PFSK-1 (cell line): ENCODE results near the gene CAMKMT.

Source experiments
- FOXP2 ChIP-seq: optimal IDR thresholded peaks from 2 replicates; pipeline ENCODE3; 2011; ENCODE audit warnings: borderline replicate concordance, control low read depth, inconsistent platforms; ENCODE audit not compliant: insufficient read depth; ENCODE audit errors: extremely low read length, extremely low read depth
- POLR2AphosphoS5 ChIP-seq: IDR thresholded peaks from 2 replicates; pipeline ENCODE4 v1.6.1; 2012; ENCODE audit warnings: low read depth, mild to moderate bottlenecking, control low read depth, low read length, moderate library complexity
- REST ChIP-seq, 2 experiments: IDR thresholded peaks; 2 replicates each; pipeline versions ENCODE4 v1.6.1 to v1.8.0; 2011 to 2012; ENCODE audit warnings: low read depth in 2 of 2, low read length in 2 of 2, control low read depth in 1 of 2, inconsistent platforms in 1 of 2, mild to moderate bottlenecking in 1 of 2, moderate library complexity in 1 of 2; ENCODE audit not compliant: insufficient read depth in 1 of 2
- SIN3A ChIP-seq: IDR thresholded peaks from 2 replicates; pipeline ENCODE4 v1.6.1; 2012; ENCODE audit warnings: mild to moderate bottlenecking, low read length, moderate library complexity, borderline replicate concordance; ENCODE audit not compliant: insufficient read depth
- TAF1 ChIP-seq: IDR thresholded peaks from 2 replicates; pipeline ENCODE4 v1.6.1; 2012; ENCODE audit warnings: low read length, control low read depth, borderline replicate concordance; ENCODE audit not compliant: insufficient read depth

Gene CAMKMT

GRCh38 chr2:44805401-44806235 lies 443.9 kb downstream of the CAMKMT start:
- TF ChIP-seq REST (IDR thresholded peaks at IDR 0.05; ENCODE audit: insufficient read depth in 1 of 2, low read depth in 2 of 2, low read length in 2 of 2) (no peak), POLR2AphosphoS5 (no peak), SIN3A (no peak), FOXP2 (no peak), TAF1 (no peak)

GRCh38 chr2:44807201-44808025 lies 445.7 kb downstream of the CAMKMT start:
- TF ChIP-seq REST (IDR thresholded peaks at IDR 0.05; ENCODE audit: insufficient read depth in 1 of 2, low read depth in 2 of 2, low read length in 2 of 2) = no peak
- TF ChIP-seq TAF1 = no peak
- TF ChIP-seq FOXP2 = no peak
- TF ChIP-seq SIN3A = no peak
- no peak for TF ChIP-seq POLR2AphosphoS5

- TF ChIP-seq POLR2AphosphoS5 = no peak
- TF ChIP-seq FOXP2 = no peak
- TF ChIP-seq SIN3A = no peak
- no peak for TF ChIP-seq REST (IDR thresholded peaks at IDR 0.05; ENCODE audit: insufficient read depth in 1 of 2, low read depth in 2 of 2, low read length in 2 of 2)
These were observed 449.3 kb downstream of the CAMKMT start for GRCh38 chr2:44810892-44811530.

- TF ChIP-seq POLR2AphosphoS5 (no peak), TAF1 (no peak), FOXP2 (no peak), SIN3A (no peak), REST (IDR thresholded peaks at IDR 0.05; ENCODE audit: insufficient read depth in 1 of 2, low read depth in 2 of 2, low read length in 2 of 2) (no peak)
These were observed 451.4 kb downstream of the CAMKMT start for GRCh38 chr2:44813165-44813564.
